ENCODE measurements around the gene PROM2.

PROM2 gene

GRCh38 chr2:95297639-95298395, 23.6 kb downstream of the PROM2 start:
- peak overlapping the region; percentile 78 to 81 (median 79) for H3K4me3 Mint-ChIP-seq
- H3K4me1 Mint-ChIP-seq: peaks cover 39% of the 10 kb centered on the region
- peaks cover 3% of the 10 kb centered on the region for H3K27me3 Mint-ChIP-seq (ENCODE audit: low read depth)
- peak overlapping the region in 2 of 3 experiments; percentile 7 to 64 for H3K27ac Mint-ChIP-seq
- no peaks in the 10 kb centered on the region for H3K9me3 Mint-ChIP-seq
- H3K36me3 Mint-ChIP-seq (ENCODE audit: low read depth): no peaks in the 10 kb centered on the region
- no peak for TF ChIP-seq CTCF (IDR thresholded peaks at IDR 0.05; ENCODE audit: unreplicated experiment in 3 of 3)

- H3K27ac Mint-ChIP-seq: peak overlapping the region in 1 of 3 experiments; percentile 64
- H3K27me3 Mint-ChIP-seq (ENCODE audit: low read depth): peaks cover 3% of the 10 kb centered on the region
- H3K36me3 Mint-ChIP-seq (ENCODE audit: low read depth): no peaks in the 10 kb centered on the region
- H3K4me1 Mint-ChIP-seq: peaks cover 46% of the 10 kb centered on the region
- H3K4me3 Mint-ChIP-seq: peak overlapping the region in 2 of 3 experiments; percentile 51 to 53
- no peak for TF ChIP-seq CTCF (IDR thresholded peaks at IDR 0.05; ENCODE audit: unreplicated experiment in 3 of 3)
- H3K9me3 Mint-ChIP-seq: no peaks in the 10 kb centered on the region
Observed at GRCh38 chr2:95298486-95299111, 24.4 kb downstream of the PROM2 start.

GRCh38 chr2:95299961-95300360, 25.7 kb downstream of the PROM2 start:
- H3K4me3 Mint-ChIP-seq: no peak overlapping the region
- H3K27me3 Mint-ChIP-seq (ENCODE audit: low read depth): peaks cover 3% of the 10 kb centered on the region
- no peak for TF ChIP-seq CTCF (IDR thresholded peaks at IDR 0.05; ENCODE audit: unreplicated experiment in 3 of 3)
- peaks cover 53% of the 10 kb centered on the region for H3K4me1 Mint-ChIP-seq
- H3K9me3 Mint-ChIP-seq: no peaks in the 10 kb centered on the region
- H3K36me3 Mint-ChIP-seq (ENCODE audit: low read depth): no peaks in the 10 kb centered on the region
- H3K27ac Mint-ChIP-seq: no peak overlapping the region

GRCh38 chr2:95300450-95300849, 26.2 kb downstream of the PROM2 start:
- no peak overlapping the region for H3K27ac Mint-ChIP-seq

GRCh38 chr2:95301186-95301585, 26.9 kb downstream of the PROM2 start:
- TF ChIP-seq CTCF (IDR thresholded peaks at IDR 0.05; ENCODE audit: unreplicated experiment in 3 of 3): no peak
- H3K36me3 Mint-ChIP-seq (ENCODE audit: low read depth): no peaks in the 10 kb centered on the region
- no peak overlapping the region for H3K4me3 Mint-ChIP-seq
- H3K27me3 Mint-ChIP-seq (ENCODE audit: low read depth): peaks cover 3% of the 10 kb centered on the region
- H3K9me3 Mint-ChIP-seq: no peaks in the 10 kb centered on the region
- H3K27ac Mint-ChIP-seq: no peak overlapping the region
- peaks cover 63% of the 10 kb centered on the region for H3K4me1 Mint-ChIP-seq

More at GRCh38 chr2:95300450-95300849, 26.2 kb downstream of the PROM2 start:
- Mint-ChIP-seq H3K4me3 (no peak overlapping the region), H3K36me3 (ENCODE audit: low read depth) (no peaks in the 10 kb centered on the region), H3K27me3 (ENCODE audit: low read depth) (peaks cover 3% of the 10 kb centered on the region), H3K9me3 (no peaks in the 10 kb centered on the region), H3K4me1 (peaks cover 57% of the 10 kb centered on the region)
- TF ChIP-seq CTCF (IDR thresholded peaks at IDR 0.05; ENCODE audit: unreplicated experiment in 3 of 3): no peak
